ENCODE results near the gene OR2W3.
"Not testable (repeated sequence)": the region's sequence is repeated elsewhere in the genome, so short reads cannot be mapped to it uniquely, and the experiment has no call there.

Gene OR2W3

GRCh38 chr1:247933989-247934388, 38.6 kb downstream of the OR2W3 start:
- no peak overlapping the region for H3K4me2 ChIP-seq (ENCODE audit: low read length, poor library complexity, severe bottlenecking)
- H3K36me3 ChIP-seq (ENCODE audit: control insufficient read depth in 1 of 2, insufficient read depth in 2 of 2, low read depth in 1 of 2, low read length in 2 of 2): no peaks in the 10 kb centered on the region
- H3K23ac ChIP-seq (ENCODE audit: low read length in 2 of 2): no peak overlapping the region
- DNase-seq: no peak
- H3K14ac ChIP-seq (ENCODE audit: low read length in 2 of 2): no peak overlapping the region
- H4K91ac ChIP-seq (ENCODE audit: low read length): no peak overlapping the region
- H4K8ac ChIP-seq (ENCODE audit: low read length): no peak overlapping the region
- H3K27ac ChIP-seq (ENCODE audit: low read length, poor library complexity, severe bottlenecking): no peak overlapping the region
- H3K4me1 ChIP-seq (ENCODE audit: control insufficient read depth, insufficient read depth, low read depth, low read length): no peaks in the 10 kb centered on the region
- H2AFZ ChIP-seq (ENCODE audit: low read depth, low read length): no peak overlapping the region
- no peak overlapping the region for H2BK15ac ChIP-seq (ENCODE audit: low read depth, poor library complexity, severe bottlenecking)
- H3K9me3 ChIP-seq (ENCODE audit: control insufficient read depth, low read length): peaks cover 12% of the 10 kb centered on the region
- H3K79me1 ChIP-seq (replicated peaks; ENCODE audit: low read length, poor library complexity, severe bottlenecking): no peaks in the 10 kb centered on the region
- H2BK5ac ChIP-seq (ENCODE audit: low read depth, low read length, poor library complexity, severe bottlenecking): no peak overlapping the region
- H3K18ac ChIP-seq (ENCODE audit: low read depth in 1 of 2, low read length in 2 of 2): no peak overlapping the region
- no peak overlapping the region for H3K9ac ChIP-seq (ENCODE audit: low read length)
- no peak overlapping the region for H2BK12ac ChIP-seq (ENCODE audit: low read length in 2 of 2)
- H2AK5ac ChIP-seq (ENCODE audit: low read length, severe bottlenecking): no peak overlapping the region
- no peak overlapping the region for H3K4ac ChIP-seq (ENCODE audit: low read depth in 1 of 2, low read length in 2 of 2)
- no peak overlapping the region for H2BK120ac ChIP-seq (ENCODE audit: low read depth, low read length)
- no peaks in the 10 kb centered on the region for H3K27me3 ChIP-seq (ENCODE audit: control insufficient read depth in 1 of 2, insufficient read depth in 1 of 2, low read length in 2 of 2)
- no peak overlapping the region for H3K4me3 ChIP-seq (ENCODE audit: insufficient read depth in 1 of 2, low read depth in 1 of 2, low read length in 2 of 2)
- 92% methylated on average over 8 of the region's 8 CpGs for WGBS

GRCh38 chr1:247935781-247936180, 40.4 kb downstream of the OR2W3 start:
- Histone ChIP-seq H3K14ac (ENCODE audit: low read length in 2 of 2) (no peak overlapping the region), H3K79me1 (replicated peaks; ENCODE audit: low read length, poor library complexity, severe bottlenecking) (no peaks in the 10 kb centered on the region), H2BK5ac (ENCODE audit: low read depth, low read length, poor library complexity, severe bottlenecking) (no peak overlapping the region), H2BK12ac (ENCODE audit: low read length in 2 of 2) (no peak overlapping the region), H3K36me3 (ENCODE audit: control insufficient read depth in 1 of 2, insufficient read depth in 2 of 2, low read depth in 1 of 2, low read length in 2 of 2) (no peaks in the 10 kb centered on the region), H3K9ac (ENCODE audit: low read length) (no peak overlapping the region), H2AK5ac (ENCODE audit: low read length, severe bottlenecking) (no peak overlapping the region), H3K4me3 (ENCODE audit: insufficient read depth in 1 of 2, low read depth in 1 of 2, low read length in 2 of 2) (no peak overlapping the region), H3K27ac (ENCODE audit: low read length, poor library complexity, severe bottlenecking) (no peak overlapping the region), H4K8ac (ENCODE audit: low read length) (no peak overlapping the region), H3K27me3 (ENCODE audit: control insufficient read depth in 1 of 2, insufficient read depth in 1 of 2, low read length in 2 of 2) (no peaks in the 10 kb centered on the region), H3K4me1 (ENCODE audit: control insufficient read depth, insufficient read depth, low read depth, low read length) (no peaks in the 10 kb centered on the region), H3K23ac (ENCODE audit: low read length in 2 of 2) (no peak overlapping the region), H2BK15ac (ENCODE audit: low read depth, poor library complexity, severe bottlenecking) (no peak overlapping the region), H3K4me2 (ENCODE audit: low read length, poor library complexity, severe bottlenecking) (no peak overlapping the region), H3K18ac (ENCODE audit: low read depth in 1 of 2, low read length in 2 of 2) (no peak overlapping the region), H3K9me3 (ENCODE audit: control insufficient read depth, low read length) (peaks cover 13% of the 10 kb centered on the region), H2BK120ac (ENCODE audit: low read depth, low read length) (no peak overlapping the region), H3K4ac (ENCODE audit: low read depth in 1 of 2, low read length in 2 of 2) (no peak overlapping the region), H2AFZ (ENCODE audit: low read depth, low read length) (no peak overlapping the region), H4K91ac (ENCODE audit: low read length) (no peak overlapping the region)
- DNase-seq: no peak
- WGBS: 81% methylated on average over 9 of the region's 9 CpGs

- no peak overlapping the region for H4K91ac ChIP-seq (ENCODE audit: low read length)
- H3K4me1 ChIP-seq (ENCODE audit: control insufficient read depth, insufficient read depth, low read depth, low read length): no peaks in the 10 kb centered on the region
- H3K9me3 ChIP-seq (ENCODE audit: control insufficient read depth, low read length): peaks cover 14% of the 10 kb centered on the region
- no peak overlapping the region for H2AK5ac ChIP-seq (ENCODE audit: low read length, severe bottlenecking)
- H3K79me1 ChIP-seq (replicated peaks; ENCODE audit: low read length, poor library complexity, severe bottlenecking): no peaks in the 10 kb centered on the region
- no peak overlapping the region for H3K4ac ChIP-seq (ENCODE audit: low read depth in 1 of 2, low read length in 2 of 2)
- no peak overlapping the region for H2BK12ac ChIP-seq (ENCODE audit: low read length in 2 of 2)
- no peak overlapping the region for H3K27ac ChIP-seq (ENCODE audit: low read length, poor library complexity, severe bottlenecking)
- H4K8ac ChIP-seq (ENCODE audit: low read length): no peak overlapping the region
- no peak overlapping the region for H2BK15ac ChIP-seq (ENCODE audit: low read depth, poor library complexity, severe bottlenecking)
- no peak overlapping the region for H3K9ac ChIP-seq (ENCODE audit: low read length)
- WGBS: 85% methylated on average over 18 of the region's 18 CpGs
- H2BK5ac ChIP-seq (ENCODE audit: low read depth, low read length, poor library complexity, severe bottlenecking): no peak overlapping the region
- H2AFZ ChIP-seq (ENCODE audit: low read depth, low read length): no peak overlapping the region
- no peak overlapping the region for H3K23ac ChIP-seq (ENCODE audit: low read length in 2 of 2)
- no peak overlapping the region for H2BK120ac ChIP-seq (ENCODE audit: low read depth, low read length)
- no peak overlapping the region for H3K18ac ChIP-seq (ENCODE audit: low read depth in 1 of 2, low read length in 2 of 2)
- H3K4me3 ChIP-seq (ENCODE audit: insufficient read depth in 1 of 2, low read depth in 1 of 2, low read length in 2 of 2): no peak overlapping the region
- no peak for DNase-seq
- no peak overlapping the region for H3K4me2 ChIP-seq (ENCODE audit: low read length, poor library complexity, severe bottlenecking)
- no peaks in the 10 kb centered on the region for H3K36me3 ChIP-seq (ENCODE audit: control insufficient read depth in 1 of 2, insufficient read depth in 2 of 2, low read depth in 1 of 2, low read length in 2 of 2)
- no peak overlapping the region for H3K14ac ChIP-seq (ENCODE audit: low read length in 2 of 2)
- H3K27me3 ChIP-seq (ENCODE audit: control insufficient read depth in 1 of 2, insufficient read depth in 1 of 2, low read length in 2 of 2): no peaks in the 10 kb centered on the region
Measured at GRCh38 chr1:247936415-247936814, 41.0 kb downstream of the OR2W3 start.

- H3K36me3 ChIP-seq (ENCODE audit: control insufficient read depth in 1 of 2, insufficient read depth in 2 of 2, low read depth in 1 of 2, low read length in 2 of 2); H4K91ac ChIP-seq (ENCODE audit: low read length); H3K27ac ChIP-seq (ENCODE audit: low read length, poor library complexity, severe bottlenecking); H3K4ac ChIP-seq (ENCODE audit: low read depth in 1 of 2, low read length in 2 of 2); H2BK120ac ChIP-seq (ENCODE audit: low read depth, low read length); H3K27me3 ChIP-seq (ENCODE audit: control insufficient read depth in 1 of 2, insufficient read depth in 1 of 2, low read length in 2 of 2); H2BK5ac ChIP-seq (ENCODE audit: low read depth, low read length, poor library complexity, severe bottlenecking); H2BK12ac ChIP-seq (ENCODE audit: low read length in 2 of 2); H3K9ac ChIP-seq (ENCODE audit: low read length); H2AK5ac ChIP-seq (ENCODE audit: low read length, severe bottlenecking); H2BK15ac ChIP-seq (ENCODE audit: low read depth, poor library complexity, severe bottlenecking); H3K4me1 ChIP-seq (ENCODE audit: control insufficient read depth, insufficient read depth, low read depth, low read length); H3K14ac ChIP-seq (ENCODE audit: low read length in 2 of 2); H3K18ac ChIP-seq (ENCODE audit: low read depth in 1 of 2, low read length in 2 of 2); H4K8ac ChIP-seq (ENCODE audit: low read length); H3K23ac ChIP-seq (ENCODE audit: low read length in 2 of 2); H3K79me1 ChIP-seq (replicated peaks; ENCODE audit: low read length, poor library complexity, severe bottlenecking); H2AFZ ChIP-seq (ENCODE audit: low read depth, low read length); DNase-seq: not testable (repeated sequence)
- WGBS: 65% methylated on average over 42 of the region's 44 CpGs
- Histone ChIP-seq H3K4me2 (ENCODE audit: low read length, poor library complexity, severe bottlenecking) (peak overlapping the region; percentile 76), H3K4me3 (ENCODE audit: insufficient read depth in 1 of 2, low read depth in 1 of 2, low read length in 2 of 2) (peak overlapping the region; percentile 57 to 68), H3K9me3 (ENCODE audit: control insufficient read depth, low read length) (peaks cover 20% of the 10 kb centered on the region)
Measured at GRCh38 chr1:247936965-247937734, 41.8 kb downstream of the OR2W3 start.
